Activated naive CD8-positive, alpha-beta T cell (primary cell): ENCODE results near the gene CEP85L.

ENCODE experiments used
- H3K27ac Mint-ChIP-seq: one replicate; pipeline ENCODE4 v1.8.0; 2021; ENCODE audit warnings: mixed read lengths
- H3K27me3 Mint-ChIP-seq: one replicate; pipeline ENCODE4 v1.8.0; 2021; ENCODE audit warnings: mixed read lengths
- H3K36me3 Mint-ChIP-seq: one replicate; pipeline ENCODE4 v1.8.0; 2021; ENCODE audit warnings: mixed read lengths
- H3K4me1 Mint-ChIP-seq: one replicate; pipeline ENCODE4 v1.8.0; 2021; ENCODE audit warnings: low read depth, mixed read lengths
- H3K4me3 Mint-ChIP-seq: one replicate; pipeline ENCODE4 v1.8.0; 2021; ENCODE audit warnings: mild to moderate bottlenecking, mixed read lengths
- H3K9me3 Mint-ChIP-seq: one replicate; pipeline ENCODE4 v1.8.0; 2021; ENCODE audit warnings: low read depth, mixed read lengths

The CEP85L gene

DNA sequence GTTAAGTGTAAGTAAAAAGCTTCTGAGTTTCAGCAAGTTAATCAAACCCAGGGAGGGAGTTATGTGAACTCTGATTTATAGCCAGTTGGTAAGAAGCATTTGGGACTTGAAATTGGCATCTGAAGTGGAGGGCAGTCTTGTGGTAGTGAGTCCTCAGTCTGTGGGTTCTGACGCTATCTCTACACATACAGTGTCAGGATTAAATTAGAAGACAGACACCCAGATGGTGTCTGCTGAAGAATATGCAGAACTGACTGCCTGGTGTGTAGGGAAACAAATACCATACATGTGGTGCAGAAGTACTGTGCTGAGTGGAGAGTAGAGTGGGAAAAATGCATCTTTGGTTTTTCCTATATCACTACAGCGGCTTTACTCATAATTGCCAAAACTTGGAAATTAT lies 146.8 kb downstream of the CEP85L start:
- peaks cover 37% of the 10 kb centered on the region for H3K36me3 Mint-ChIP-seq
- H3K27me3 Mint-ChIP-seq = no peaks in the 10 kb centered on the region
- no peak overlapping the region for H3K27ac Mint-ChIP-seq
- H3K4me3 Mint-ChIP-seq = no peak overlapping the region
- H3K4me1 Mint-ChIP-seq = peaks cover 15% of the 10 kb centered on the region
- H3K9me3 Mint-ChIP-seq = peaks cover 4% of the 10 kb centered on the region

- no peaks in the 10 kb centered on the region for H3K27me3 Mint-ChIP-seq
- peaks cover 18% of the 10 kb centered on the region for H3K4me1 Mint-ChIP-seq
- H3K27ac Mint-ChIP-seq = no peak overlapping the region
- peaks cover 43% of the 10 kb centered on the region for H3K36me3 Mint-ChIP-seq
- peaks cover 4% of the 10 kb centered on the region for H3K9me3 Mint-ChIP-seq
- H3K4me3 Mint-ChIP-seq = no peak overlapping the region
Observed at GRCh38 chr6:118502169-118502568, 149.2 kb downstream of the CEP85L start.

DNA sequence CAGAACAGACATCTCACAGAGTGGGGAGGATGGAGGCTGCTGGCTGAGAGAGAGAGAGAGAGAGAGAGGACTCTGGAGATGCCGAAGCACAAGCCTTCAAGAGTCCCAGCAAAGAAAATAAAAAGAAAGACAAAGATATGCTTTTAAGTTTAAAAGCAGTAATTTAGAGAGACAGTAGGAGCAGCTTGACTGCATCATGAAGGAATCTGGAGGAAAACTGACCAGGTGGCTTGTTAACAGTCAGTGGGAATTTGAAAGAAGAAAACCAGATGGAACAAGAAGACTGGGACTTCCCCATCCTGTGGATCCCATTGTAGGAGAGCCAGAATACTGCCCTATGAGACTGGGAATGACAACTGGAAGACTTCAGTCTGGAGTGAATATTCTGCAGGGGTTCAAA lies 149.6 kb downstream of the CEP85L start:
- Mint-ChIP-seq H3K4me1 (peaks cover 14% of the 10 kb centered on the region), H3K27ac (no peak overlapping the region)

DNA sequence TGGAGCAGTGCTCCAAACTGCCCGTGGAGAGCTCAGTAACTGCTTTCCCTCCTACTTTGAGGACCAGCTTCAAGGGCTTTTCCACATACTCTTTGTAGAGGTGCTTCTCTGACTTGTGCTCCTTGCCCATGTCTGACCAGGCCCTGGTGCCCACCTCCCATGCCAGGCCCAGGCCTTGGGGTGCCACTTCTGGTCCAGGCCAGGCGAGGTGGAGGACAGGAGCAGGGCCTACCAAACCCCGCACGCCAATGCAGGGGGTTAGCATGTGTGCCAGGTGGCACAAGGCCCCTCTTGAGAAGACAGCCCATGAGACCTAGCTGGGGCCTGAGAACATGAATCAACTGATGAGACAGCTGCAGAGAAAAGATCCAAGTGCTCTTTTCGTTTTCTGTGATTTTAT lies 150.3 kb downstream of the CEP85L start:
- Mint-ChIP-seq H3K27ac (no peak overlapping the region), H3K4me3 (no peak overlapping the region), H3K4me1 (peaks cover 13% of the 10 kb centered on the region), H3K9me3 (peaks cover 4% of the 10 kb centered on the region), H3K36me3 (peaks cover 43% of the 10 kb centered on the region), H3K27me3 (no peaks in the 10 kb centered on the region)

More for the DNA sequence above, 149.6 kb downstream of the CEP85L start:
- Mint-ChIP-seq H3K9me3 (peaks cover 4% of the 10 kb centered on the region), H3K27me3 (no peaks in the 10 kb centered on the region), H3K4me3 (no peak overlapping the region), H3K36me3 (peaks cover 44% of the 10 kb centered on the region)

GRCh38 chr6:118500130-118501015 lies 151.0 kb downstream of the CEP85L start:
- H3K36me3 Mint-ChIP-seq = peaks cover 46% of the 10 kb centered on the region
- H3K27ac Mint-ChIP-seq = no peak overlapping the region

DNA sequence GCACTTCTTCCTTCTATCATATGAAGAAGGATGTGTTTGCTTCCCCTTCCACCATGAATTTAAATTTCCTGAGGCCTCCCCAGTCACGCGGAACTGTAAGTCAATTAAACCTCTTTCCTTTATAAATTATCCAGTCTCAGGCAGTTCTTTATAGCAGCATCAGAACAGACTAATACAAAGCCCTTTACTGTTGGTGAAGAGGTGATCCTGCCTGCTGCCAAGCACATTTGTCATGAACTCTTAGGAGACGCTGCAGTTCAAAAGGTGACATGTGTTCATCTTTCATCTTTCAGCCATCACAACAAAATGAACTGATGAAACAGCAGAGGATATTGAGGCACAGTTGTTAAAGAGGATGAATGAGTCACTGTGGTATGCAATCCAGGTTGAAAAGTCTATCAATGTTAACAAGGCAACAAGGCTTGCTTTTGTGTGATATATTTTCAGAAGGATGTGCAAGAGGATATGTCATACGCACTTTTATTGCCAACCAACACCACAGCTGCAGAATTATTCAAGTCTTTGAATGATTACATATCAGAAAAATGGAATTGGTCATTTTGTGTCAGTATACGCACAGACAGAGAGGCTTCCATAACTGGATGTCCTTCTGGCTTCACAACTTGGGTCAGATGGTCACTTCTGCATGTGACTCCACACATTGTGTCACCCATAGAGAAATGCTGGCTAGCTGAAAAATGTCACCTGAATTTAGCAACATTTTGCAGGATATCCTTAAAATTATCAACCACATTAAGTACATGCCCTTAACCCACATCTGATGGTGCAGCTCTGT lies 155.7 kb downstream of the CEP85L start:
- H3K27ac Mint-ChIP-seq = peak overlapping the region; percentile 47
- peaks cover 3% of the 10 kb centered on the region for H3K9me3 Mint-ChIP-seq
- peaks cover 28% of the 10 kb centered on the region for H3K4me1 Mint-ChIP-seq
- H3K4me3 Mint-ChIP-seq = no peak overlapping the region
- peaks cover 50% of the 10 kb centered on the region for H3K36me3 Mint-ChIP-seq
- H3K27me3 Mint-ChIP-seq = no peaks in the 10 kb centered on the region

More at GRCh38 chr6:118500130-118501015, 151.0 kb downstream of the CEP85L start:
- Mint-ChIP-seq H3K9me3 (peaks cover 4% of the 10 kb centered on the region), H3K4me1 (peaks cover 19% of the 10 kb centered on the region), H3K4me3 (no peak overlapping the region), H3K27me3 (no peaks in the 10 kb centered on the region)

GRCh38 chr6:118494091-118494490 lies 157.3 kb downstream of the CEP85L start:
- Mint-ChIP-seq H3K36me3 (peaks cover 58% of the 10 kb centered on the region), H3K27me3 (no peaks in the 10 kb centered on the region)

GRCh38 chr6:118489990-118490389 lies 161.4 kb downstream of the CEP85L start:
- Mint-ChIP-seq H3K27me3 (no peaks in the 10 kb centered on the region), H3K36me3 (peaks cover 71% of the 10 kb centered on the region), H3K9me3 (peaks cover 21% of the 10 kb centered on the region), H3K4me1 (peaks cover 16% of the 10 kb centered on the region), H3K27ac (peak overlapping the region; percentile 2), H3K4me3 (no peak overlapping the region)

More at GRCh38 chr6:118494091-118494490, 157.3 kb downstream of the CEP85L start:
- Mint-ChIP-seq H3K9me3 (peaks cover 13% of the 10 kb centered on the region), H3K4me1 (peaks cover 25% of the 10 kb centered on the region), H3K27ac (no peak overlapping the region), H3K4me3 (no peak overlapping the region)

DNA sequence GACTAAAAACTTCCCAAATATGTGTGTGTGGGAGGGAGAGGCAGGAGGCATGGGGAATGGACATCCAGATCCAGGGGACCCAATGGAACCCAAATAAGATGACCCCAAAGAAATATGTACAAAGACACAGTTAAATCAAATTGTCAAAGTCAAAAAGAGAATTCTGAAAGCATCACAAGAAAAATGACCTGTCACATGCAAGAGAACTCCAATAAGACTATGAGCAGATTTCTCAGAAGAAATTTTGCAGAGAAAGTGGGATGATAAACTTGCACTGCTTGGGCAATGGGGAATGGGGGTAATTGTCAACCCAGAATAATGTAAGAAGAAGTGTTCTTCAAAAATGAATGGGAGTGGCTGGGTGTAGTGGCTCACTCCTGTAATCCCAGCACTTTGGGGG lies 162.8 kb downstream of the CEP85L start:
- H3K27me3 Mint-ChIP-seq = no peaks in the 10 kb centered on the region
- no peak overlapping the region for H3K4me3 Mint-ChIP-seq
- peaks cover 21% of the 10 kb centered on the region for H3K9me3 Mint-ChIP-seq
- peaks cover 12% of the 10 kb centered on the region for H3K4me1 Mint-ChIP-seq
- peaks cover 62% of the 10 kb centered on the region for H3K36me3 Mint-ChIP-seq
- no peak overlapping the region for H3K27ac Mint-ChIP-seq

DNA sequence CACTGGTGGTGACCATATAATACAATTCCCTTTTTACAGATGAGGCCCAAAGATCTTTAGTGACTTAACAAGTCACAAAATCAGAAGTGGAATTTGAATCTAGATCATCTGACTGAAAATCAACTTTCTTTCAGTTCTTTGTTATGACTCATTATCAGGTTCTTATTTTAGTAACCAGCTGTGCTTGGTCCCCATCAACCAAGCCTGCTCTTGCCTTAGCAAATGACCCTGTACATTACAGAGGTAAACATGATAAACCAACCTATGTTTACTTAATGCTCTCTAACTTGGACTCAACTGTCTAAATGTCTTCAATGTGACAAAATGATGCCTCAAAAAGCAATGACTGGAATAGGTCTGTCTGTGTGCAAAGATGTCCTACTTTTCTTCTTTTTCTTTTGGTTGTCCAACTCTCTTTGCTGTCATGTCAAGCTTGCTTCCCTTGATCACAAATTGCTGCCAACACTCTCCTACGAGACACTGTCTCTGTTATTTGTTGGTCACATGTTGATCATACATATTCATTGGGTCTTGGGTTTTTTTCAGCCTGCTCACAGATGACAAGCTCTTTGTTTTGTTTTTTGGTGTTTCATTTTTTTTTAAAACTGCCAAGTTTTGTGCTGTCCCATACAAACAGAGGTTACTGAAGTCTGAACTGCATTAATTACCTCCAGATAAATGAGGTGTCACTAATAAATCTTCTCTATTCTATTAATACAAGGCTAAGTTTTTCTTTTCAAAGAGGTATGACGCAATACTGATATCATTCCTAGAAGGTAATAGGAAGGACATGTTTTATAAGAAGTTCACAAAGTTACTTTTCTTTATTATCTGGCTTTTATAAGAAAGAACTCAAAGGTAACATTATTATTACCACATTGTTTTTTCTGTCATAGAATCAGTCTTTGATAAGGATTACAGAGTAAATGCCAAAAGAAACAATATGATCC lies 165.5 kb downstream of the CEP85L start:
- Mint-ChIP-seq H3K27ac (no peak overlapping the region), H3K4me1 (peaks cover 8% of the 10 kb centered on the region), H3K36me3 (peaks cover 47% of the 10 kb centered on the region), H3K4me3 (no peak overlapping the region), H3K9me3 (peaks cover 21% of the 10 kb centered on the region), H3K27me3 (no peaks in the 10 kb centered on the region)

DNA sequence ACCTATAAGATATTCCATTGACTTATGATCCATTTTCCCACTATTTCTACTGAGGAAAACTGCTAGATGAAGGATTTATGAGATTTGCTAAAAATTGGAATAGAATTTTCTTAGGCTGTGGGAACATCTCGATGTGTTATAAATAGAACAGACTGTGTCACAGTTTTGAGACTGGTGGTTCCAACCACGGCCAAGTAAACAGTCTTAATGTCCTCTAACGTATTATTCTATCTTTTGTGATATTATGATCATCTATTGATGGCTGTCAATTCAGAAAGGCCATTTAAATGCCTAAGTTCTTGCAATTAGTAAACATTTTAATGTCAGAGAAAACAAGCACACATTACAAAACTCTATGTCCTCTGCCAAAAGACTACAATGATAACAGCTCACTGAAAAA lies 174.8 kb downstream of the CEP85L start:
- H3K36me3 Mint-ChIP-seq = peaks cover 12% of the 10 kb centered on the region
- H3K4me1 Mint-ChIP-seq = no peaks in the 10 kb centered on the region
- no peak overlapping the region for H3K27ac Mint-ChIP-seq
- H3K9me3 Mint-ChIP-seq = no peaks in the 10 kb centered on the region
- no peaks in the 10 kb centered on the region for H3K27me3 Mint-ChIP-seq
- H3K4me3 Mint-ChIP-seq = no peak overlapping the region

DNA sequence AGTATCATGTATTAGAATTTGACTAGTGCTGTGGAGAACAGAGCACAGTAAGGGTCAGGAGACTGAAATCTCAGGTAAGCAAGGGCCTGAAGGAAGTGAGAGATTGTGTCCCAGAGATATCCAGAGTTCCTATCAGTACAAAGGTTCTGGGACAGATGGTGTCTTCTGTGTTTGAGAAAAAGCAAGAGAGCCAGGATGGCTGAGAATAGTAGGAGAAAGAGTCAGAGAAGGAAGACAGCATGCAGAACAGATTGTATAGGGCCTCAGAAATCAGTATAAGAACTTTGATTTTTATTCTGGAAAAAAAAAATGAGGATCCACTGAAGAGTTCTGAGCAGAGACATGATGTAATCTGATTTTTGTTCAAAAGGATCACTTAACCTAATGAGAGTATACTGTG lies 178.1 kb downstream of the CEP85L start:
- H3K27me3 Mint-ChIP-seq = no peaks in the 10 kb centered on the region
- H3K4me3 Mint-ChIP-seq = no peak overlapping the region
- H3K27ac Mint-ChIP-seq = peak overlapping the region; percentile 59
- no peaks in the 10 kb centered on the region for H3K9me3 Mint-ChIP-seq
- H3K36me3 Mint-ChIP-seq = peaks cover 20% of the 10 kb centered on the region
- no peaks in the 10 kb centered on the region for H3K4me1 Mint-ChIP-seq

DNA sequence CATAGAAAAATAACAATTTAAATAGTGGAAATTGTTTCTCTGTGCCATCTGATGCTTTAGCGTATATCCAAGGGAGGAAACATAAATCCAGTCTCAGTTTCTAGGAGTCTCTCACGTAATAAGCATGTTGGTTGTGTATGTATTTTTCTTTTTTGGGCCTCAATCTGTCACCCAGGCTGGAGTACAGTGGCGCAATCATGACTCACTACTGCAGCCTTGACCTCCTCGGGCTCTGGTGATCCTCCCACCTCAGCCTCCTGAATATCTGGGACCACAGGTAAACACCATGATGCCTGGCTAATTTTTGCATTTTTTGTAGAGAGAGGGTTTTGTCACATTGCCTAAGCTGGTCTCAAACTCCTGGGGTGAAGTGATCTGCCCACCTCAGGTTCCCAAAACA lies 181.9 kb downstream of the CEP85L start:
- Mint-ChIP-seq H3K36me3 (peaks cover 35% of the 10 kb centered on the region), H3K4me1 (peaks cover 6% of the 10 kb centered on the region), H3K4me3 (no peak overlapping the region), H3K27me3 (no peaks in the 10 kb centered on the region), H3K27ac (no peak overlapping the region), H3K9me3 (no peaks in the 10 kb centered on the region)

DNA sequence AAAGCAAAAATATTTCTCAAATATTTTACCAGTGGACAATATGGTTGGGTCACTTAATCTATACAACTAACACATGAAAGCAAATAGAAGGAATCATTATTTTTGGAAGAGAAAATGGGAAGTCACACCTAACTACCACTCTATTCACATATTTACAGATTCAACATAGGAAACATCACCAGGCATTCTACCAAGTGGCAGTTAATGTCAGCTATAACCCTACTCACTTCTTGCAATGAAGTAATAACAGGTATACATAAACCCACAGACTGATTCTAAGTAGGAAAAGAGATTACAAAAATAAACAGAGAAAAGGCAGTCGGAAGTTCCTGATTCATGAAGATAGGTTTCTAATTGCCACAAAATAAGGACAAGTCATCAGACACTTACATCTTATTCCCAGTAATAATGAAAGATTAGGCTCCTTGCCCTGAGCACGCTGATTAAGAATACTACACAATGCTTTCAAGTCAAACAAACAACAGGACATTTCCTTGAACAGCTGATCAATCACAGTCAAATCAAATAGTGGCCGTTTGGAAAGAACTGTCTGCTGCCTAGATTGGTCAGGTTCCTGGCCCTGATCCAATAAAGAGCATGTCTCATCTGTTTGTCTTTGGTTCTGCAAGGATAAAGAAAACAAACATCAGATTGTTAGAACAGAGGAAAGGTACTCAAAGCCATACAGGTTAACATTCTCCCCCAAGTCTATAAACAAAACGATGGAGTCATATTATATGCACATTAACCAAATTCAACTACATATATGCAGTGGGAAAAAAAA lies 182.5 kb downstream of the CEP85L start:
- peaks cover 35% of the 10 kb centered on the region for H3K36me3 Mint-ChIP-seq
- H3K4me1 Mint-ChIP-seq = peaks cover 6% of the 10 kb centered on the region
- no peaks in the 10 kb centered on the region for H3K9me3 Mint-ChIP-seq
- H3K27me3 Mint-ChIP-seq = no peaks in the 10 kb centered on the region
- H3K27ac Mint-ChIP-seq = no peak overlapping the region
- no peak overlapping the region for H3K4me3 Mint-ChIP-seq
